ENCODE data around the gene SUMO2. TPM values are rescaled to one million over a fixed set of nuclear protein-coding genes. Genes with fewer than 3 reads are reported as not detected.
A peak's percentile ranks its signal among the peaks of the same experiment; 100 is the strongest.

SUMO2 gene
- total and polyA plus RNA-seq, 2 of the 13 experiments (the other 11 are each of a cell fraction or from before 2014, with no cell fraction given): 337 to 553 TPM

DNA sequence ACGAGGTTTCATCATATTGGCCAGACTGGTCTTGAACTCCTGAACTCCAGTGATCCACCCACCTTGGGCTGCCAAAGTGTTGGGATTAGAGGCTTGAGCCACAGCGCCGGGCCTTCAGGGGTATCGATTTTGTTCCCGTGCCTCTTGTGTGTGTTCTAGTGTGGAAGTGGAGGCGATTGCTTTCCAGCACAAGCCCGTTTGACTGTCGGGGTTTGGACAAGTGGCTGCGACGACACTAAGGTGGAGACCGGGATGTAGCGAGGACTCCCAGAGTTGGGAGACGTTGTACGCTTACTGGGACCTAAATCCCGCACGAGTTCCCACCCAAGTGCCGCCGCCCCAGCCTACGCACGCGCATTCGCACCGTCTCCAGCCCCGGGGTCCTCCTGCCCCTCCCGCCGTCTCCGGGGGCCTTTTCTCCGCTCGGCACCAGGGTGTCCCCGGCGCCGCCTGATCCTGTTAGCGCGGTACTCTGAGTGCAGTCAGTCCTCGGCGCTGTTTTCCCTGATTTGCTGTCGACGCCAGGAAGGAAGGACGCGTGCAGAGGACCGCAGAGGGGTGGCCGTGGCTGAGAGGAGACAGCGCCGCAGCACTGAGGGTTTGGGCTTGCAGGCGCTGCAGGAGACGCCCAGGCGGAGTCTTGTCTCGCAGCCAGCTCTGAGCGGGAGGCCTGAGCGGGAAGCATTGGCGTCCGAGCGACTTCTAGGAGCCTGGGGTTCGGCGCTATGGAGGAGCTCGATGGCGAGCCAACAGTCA is 22.5 kb upstream of the SUMO2 start, which contains the start of gene NUP85 (continued):
- TF ChIP-seq HOXD1 (CRISPR knock-in tag; IDR thresholded peaks at IDR 0.05) (no peak), ZNF75D (CRISPR knock-in tag; IDR thresholded peaks at IDR 0.05; ENCODE audit: borderline replicate concordance) (no peak), ZNF441 (CRISPR knock-in tag; IDR thresholded peaks at IDR 0.05; ENCODE audit: borderline replicate concordance) (peak; percentile 25), CC2D1A (CRISPR knock-in tag; IDR thresholded peaks at IDR 0.05) (no peak), ASH2L (IDR thresholded peaks at IDR 0.05; ENCODE audit: insufficient read length, low read depth, low read length) (peak; percentile 98), RARA (CRISPR knock-in tag; IDR thresholded peaks at IDR 0.05) (peak; percentile 39), SMARCE1 (IDR thresholded peaks at IDR 0.05; ENCODE audit: borderline replicate concordance) (no peak), STAT5B (CRISPR knock-in tag; IDR thresholded peaks at IDR 0.05) (0 out of 2 replicates have a peak, but pooled peaks have one; percentile 26), GATAD1 (CRISPR knock-in tag; IDR thresholded peaks at IDR 0.05) (peak; percentile 96), NR2F6 (IDR thresholded peaks at IDR 0.05) (no peak; the same call in 1 of the 2 replicates), NR2F6 (CRISPR knock-in tag; IDR thresholded peaks at IDR 0.05) (peak; percentile 55), HOXA3 (CRISPR knock-in tag; IDR thresholded peaks at IDR 0.05) (peak; percentile 82; the same call in 1 of the 2 replicates), FOSL2 (CRISPR knock-in tag; IDR thresholded peaks at IDR 0.05) (no peak), FIP1L1 (IDR thresholded peaks at IDR 0.05; ENCODE audit: borderline replicate concordance, insufficient read depth, low read depth, low read length) (no peak), SP4 (CRISPR knock-in tag; IDR thresholded peaks at IDR 0.05) (peak; percentile 92), MXI1 (IDR thresholded peaks at IDR 0.05; ENCODE audit: borderline replicate concordance, low read depth, low read length) (peak; percentile 83; the same call in 1 of the 3 replicates), ZBTB20 (CRISPR knock-in tag; IDR thresholded peaks at IDR 0.05; ENCODE audit: borderline replicate concordance, low read depth) (peak; percentile 79), TSC22D2 (CRISPR knock-in tag; IDR thresholded peaks at IDR 0.05; ENCODE audit: borderline replicate concordance) (peak; percentile 68; the same call in 1 of the 2 replicates)
- TF ChIP-seq, protein P1, sequence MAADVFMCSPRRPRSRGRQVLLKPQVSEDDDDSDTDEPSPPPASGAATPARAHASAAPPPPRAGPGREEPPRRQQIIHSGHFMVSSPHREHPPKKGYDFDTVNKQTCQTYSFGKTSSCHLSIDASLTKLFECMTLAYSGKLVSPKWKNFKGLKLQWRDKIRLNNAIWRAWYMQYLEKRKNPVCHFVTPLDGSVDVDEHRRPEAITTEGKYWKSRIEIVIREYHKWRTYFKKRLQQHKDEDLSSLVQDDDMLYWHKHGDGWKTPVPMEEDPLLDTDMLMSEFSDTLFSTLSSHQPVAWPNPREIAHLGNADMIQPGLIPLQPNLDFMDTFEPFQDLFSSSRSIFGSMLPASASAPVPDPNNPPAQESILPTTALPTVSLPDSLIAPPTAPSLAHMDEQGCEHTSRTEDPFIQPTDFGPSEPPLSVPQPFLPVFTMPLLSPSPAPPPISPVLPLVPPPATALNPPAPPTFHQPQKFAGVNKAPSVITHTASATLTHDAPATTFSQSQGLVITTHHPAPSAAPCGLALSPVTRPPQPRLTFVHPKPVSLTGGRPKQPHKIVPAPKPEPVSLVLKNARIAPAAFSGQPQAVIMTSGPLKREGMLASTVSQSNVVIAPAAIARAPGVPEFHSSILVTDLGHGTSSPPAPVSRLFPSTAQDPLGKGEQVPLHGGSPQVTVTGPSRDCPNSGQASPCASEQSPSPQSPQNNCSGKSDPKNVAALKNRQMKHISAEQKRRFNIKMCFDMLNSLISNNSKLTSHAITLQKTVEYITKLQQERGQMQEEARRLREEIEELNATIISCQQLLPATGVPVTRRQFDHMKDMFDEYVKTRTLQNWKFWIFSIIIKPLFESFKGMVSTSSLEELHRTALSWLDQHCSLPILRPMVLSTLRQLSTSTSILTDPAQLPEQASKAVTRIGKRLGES (CRISPR knock-in tag; IDR thresholded peaks at IDR 0.05; ENCODE audit: borderline replicate concordance): peak; percentile 51; the same call in 1 of the 2 replicates
- TF ChIP-seq, protein P2, sequence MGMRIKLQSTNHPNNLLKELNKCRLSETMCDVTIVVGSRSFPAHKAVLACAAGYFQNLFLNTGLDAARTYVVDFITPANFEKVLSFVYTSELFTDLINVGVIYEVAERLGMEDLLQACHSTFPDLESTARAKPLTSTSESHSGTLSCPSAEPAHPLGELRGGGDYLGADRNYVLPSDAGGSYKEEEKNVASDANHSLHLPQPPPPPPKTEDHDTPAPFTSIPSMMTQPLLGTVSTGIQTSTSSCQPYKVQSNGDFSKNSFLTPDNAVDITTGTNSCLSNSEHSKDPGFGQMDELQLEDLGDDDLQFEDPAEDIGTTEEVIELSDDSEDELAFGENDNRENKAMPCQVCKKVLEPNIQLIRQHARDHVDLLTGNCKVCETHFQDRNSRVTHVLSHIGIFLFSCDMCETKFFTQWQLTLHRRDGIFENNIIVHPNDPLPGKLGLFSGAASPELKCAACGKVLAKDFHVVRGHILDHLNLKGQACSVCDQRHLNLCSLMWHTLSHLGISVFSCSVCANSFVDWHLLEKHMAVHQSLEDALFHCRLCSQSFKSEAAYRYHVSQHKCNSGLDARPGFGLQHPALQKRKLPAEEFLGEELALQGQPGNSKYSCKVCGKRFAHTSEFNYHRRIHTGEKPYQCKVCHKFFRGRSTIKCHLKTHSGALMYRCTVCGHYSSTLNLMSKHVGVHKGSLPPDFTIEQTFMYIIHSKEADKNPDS (CRISPR knock-in tag; IDR thresholded peaks at IDR 0.05): peak; percentile 53; the same call in 1 of the 2 replicates
- TF ChIP-seq, protein P3, sequence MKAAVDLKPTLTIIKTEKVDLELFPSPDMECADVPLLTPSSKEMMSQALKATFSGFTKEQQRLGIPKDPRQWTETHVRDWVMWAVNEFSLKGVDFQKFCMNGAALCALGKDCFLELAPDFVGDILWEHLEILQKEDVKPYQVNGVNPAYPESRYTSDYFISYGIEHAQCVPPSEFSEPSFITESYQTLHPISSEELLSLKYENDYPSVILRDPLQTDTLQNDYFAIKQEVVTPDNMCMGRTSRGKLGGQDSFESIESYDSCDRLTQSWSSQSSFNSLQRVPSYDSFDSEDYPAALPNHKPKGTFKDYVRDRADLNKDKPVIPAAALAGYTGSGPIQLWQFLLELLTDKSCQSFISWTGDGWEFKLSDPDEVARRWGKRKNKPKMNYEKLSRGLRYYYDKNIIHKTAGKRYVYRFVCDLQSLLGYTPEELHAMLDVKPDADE (CRISPR knock-in tag; IDR thresholded peaks at IDR 0.05): peak; percentile 27; the same call in 1 of the 2 replicates
- TF ChIP-seq, protein P4, sequence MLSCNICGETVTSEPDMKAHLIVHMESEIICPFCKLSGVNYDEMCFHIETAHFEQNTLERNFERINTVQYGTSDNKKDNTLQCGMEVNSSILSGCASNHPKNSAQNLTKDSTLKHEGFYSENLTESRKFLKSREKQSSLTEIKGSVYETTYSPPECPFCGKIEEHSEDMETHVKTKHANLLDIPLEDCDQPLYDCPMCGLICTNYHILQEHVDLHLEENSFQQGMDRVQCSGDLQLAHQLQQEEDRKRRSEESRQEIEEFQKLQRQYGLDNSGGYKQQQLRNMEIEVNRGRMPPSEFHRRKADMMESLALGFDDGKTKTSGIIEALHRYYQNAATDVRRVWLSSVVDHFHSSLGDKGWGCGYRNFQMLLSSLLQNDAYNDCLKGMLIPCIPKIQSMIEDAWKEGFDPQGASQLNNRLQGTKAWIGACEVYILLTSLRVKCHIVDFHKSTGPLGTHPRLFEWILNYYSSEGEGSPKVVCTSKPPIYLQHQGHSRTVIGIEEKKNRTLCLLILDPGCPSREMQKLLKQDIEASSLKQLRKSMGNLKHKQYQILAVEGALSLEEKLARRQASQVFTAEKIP (CRISPR knock-in tag; IDR thresholded peaks at IDR 0.05; ENCODE audit: borderline replicate concordance): no peak

Measured in HepG2 (cell line).